Amniotic stem cell (primary cell): ENCODE results near the gene BLOC1S1.
"Not testable (repeated sequence)": the region's sequence is repeated elsewhere in the genome, so short reads cannot be mapped to it uniquely, and the experiment has no call there.

Experiments used
- DNase-seq: peaks from one replicate; lab custom pipeline; 2025; lab: John Stamatoyannopoulos, UW

The BLOC1S1 gene

GRCh38 chr12:55745361-55746173 is 29.7 kb downstream of the BLOC1S1 start:
- DNase-seq = no peak

GRCh38 chr12:55746174-55746912 is 30.5 kb downstream of the BLOC1S1 start:
- no peak for DNase-seq

- DNase-seq = no peak
Measured at GRCh38 chr12:55746913-55747231, 31.0 kb downstream of the BLOC1S1 start.

GRCh38 chr12:55748230-55748993 is 32.6 kb downstream of the BLOC1S1 start:
- no peak for DNase-seq

GRCh38 chr12:55755246-55755645 is 39.4 kb downstream of the BLOC1S1 start:
- DNase-seq = no peak

- no peak for DNase-seq
Measured at GRCh38 chr12:55757701-55758100, 41.9 kb downstream of the BLOC1S1 start.

- not testable (repeated sequence) for DNase-seq
Measured at GRCh38 chr12:55758575-55758974, 42.7 kb downstream of the BLOC1S1 start.

GRCh38 chr12:55760663-55761062 is 44.8 kb downstream of the BLOC1S1 start:
- no peak for DNase-seq

- no peak for DNase-seq
Measured at GRCh38 chr12:55762646-55763045, 46.8 kb downstream of the BLOC1S1 start.

GRCh38 chr12:55765736-55766290 is 50.0 kb downstream of the BLOC1S1 start:
- no peak for DNase-seq

- DNase-seq = no peak
Measured at GRCh38 chr12:55767156-55767555, 51.3 kb downstream of the BLOC1S1 start.
